OCI-LY3 (cell line): ENCODE measurements around the gene STRBP.

Experiments
- H2AFZ ChIP-seq: fragments of 200-600, 300-600 bp; shearing (Covaris generic); 2 replicates; pipeline ENCODE4 v1.6.0; 2014; ENCODE audit warnings: antibody characterized with exemption, low read depth, low read length
- H3K27ac ChIP-seq: fragments of 200-600, 300-600 bp; sonication (generic); 2 replicates; pipeline ENCODE4 v1.5.1; 2014; ENCODE audit warnings: mild to moderate bottlenecking, low read length, moderate library complexity, mixed read lengths
- H3K27me3 ChIP-seq: fragments of 200-600, 300-600 bp; sonication (generic); 2 replicates; pipeline ENCODE4 v1.6.1; 2014; ENCODE audit warnings: low read depth, low read length, mixed read lengths
- H3K36me3 ChIP-seq: fragments of 200-600, 300-600 bp; sonication (generic); replicated peaks from 2 replicates; pipeline ENCODE3; 2014; ENCODE audit warnings: low read depth, low read length, mixed read lengths
- H3K4me1 ChIP-seq: fragments of 300-600, 200-600 bp; sonication (generic); 2 replicates; pipeline ENCODE4 v1.6.1; 2014; ENCODE audit warnings: low read length, mixed read lengths
- H3K4me2 ChIP-seq: fragments of 200-600, 300-600 bp; sonication (generic); 2 replicates; pipeline ENCODE4 v1.6.1; 2014; ENCODE audit warnings: low read length, mixed read lengths
- H3K4me3 ChIP-seq: fragments of 300-600, 200-600 bp; sonication (generic); 2 replicates; pipeline ENCODE4 v1.5.1; 2014; ENCODE audit warnings: antibody characterized with exemption, mild to moderate bottlenecking, low read length, moderate library complexity
- H3K79me2 ChIP-seq: fragments of 300-600, 200-600 bp; shearing (Covaris generic); 2 replicates; pipeline ENCODE4 v1.6.1; 2014; ENCODE audit warnings: mild to moderate bottlenecking, low read length, mixed read lengths
- H3K9ac ChIP-seq: fragments of 300-600, 200-600 bp; shearing (Covaris generic); 2 replicates; pipeline ENCODE4 v1.6.0; 2014; ENCODE audit warnings: mild to moderate bottlenecking, low read length, moderate library complexity
- H3K9me3 ChIP-seq: fragments of 200-600, 300-600 bp; shearing (Covaris generic); 2 replicates; pipeline ENCODE4 v1.6.1; 2014; ENCODE audit warnings: low read length, mixed read lengths; ENCODE audit not compliant: insufficient read depth
- H4K20me1 ChIP-seq: fragments of 200-600, 300-600 bp; sonication (generic); 2 replicates; pipeline ENCODE4 v1.6.1; 2016; ENCODE audit warnings: low read length, mixed read lengths; ENCODE audit not compliant: insufficient read depth
- CTCF ChIP-seq: fragments of 200-600, 300-600 bp; sonication (generic); IDR thresholded peaks from 2 replicates; pipeline ENCODE4 v1.5.1; 2014; ENCODE audit warnings: antibody characterized with exemption, low read length, low read depth
- EZH2phosphoT487 ChIP-seq: fragments of 200-600 bp; shearing (Covaris generic); IDR thresholded peaks from 2 replicates; pipeline ENCODE4 v1.6.1; 2018; ENCODE audit warnings: antibody characterized with exemption, mixed run types, low read depth

STRBP gene

GRCh38 chr9:123175854-123176629 lies 92.3 kb downstream of the STRBP start:
- TF ChIP-seq CTCF (no peak), EZH2phosphoT487 (no peak)
- no peaks in the 10 kb centered on the region for H3K27me3 ChIP-seq
- no peaks in the 10 kb centered on the region for H3K79me2 ChIP-seq
- H3K4me1 ChIP-seq = peaks cover 23% of the 10 kb centered on the region
- no peaks in the 10 kb centered on the region for H3K9me3 ChIP-seq
- H4K20me1 ChIP-seq = 0 out of 2 replicates have a peak, but pooled peaks cover 3% of the 10 kb centered on the region
- H3K36me3 ChIP-seq = no peaks in the 10 kb centered on the region
- H3K27ac ChIP-seq = no peak overlapping the region
- H3K4me3 ChIP-seq = 0 out of 2 replicates have a peak overlapping the region, but pooled peaks have one; percentile 2
- no peak overlapping the region for H2AFZ ChIP-seq
- H3K9ac ChIP-seq = no peak overlapping the region
- H3K4me2 ChIP-seq = peak overlapping the region; percentile 48

- Histone ChIP-seq H3K9ac (no peak overlapping the region), H3K27me3 (no peaks in the 10 kb centered on the region), H3K9me3 (no peaks in the 10 kb centered on the region), H2AFZ (no peak overlapping the region), H3K4me3 (peak overlapping the region; percentile 7; the same call in 1 of the 2 replicates), H3K4me2 (peak overlapping the region; percentile 59), H3K4me1 (peaks cover 23% of the 10 kb centered on the region), H3K36me3 (no peaks in the 10 kb centered on the region), H3K27ac (peak overlapping the region; percentile 44), H3K79me2 (no peaks in the 10 kb centered on the region), H4K20me1 (0 out of 2 replicates have a peak, but pooled peaks cover 3% of the 10 kb centered on the region)
- TF ChIP-seq CTCF = no peak
- no peak for TF ChIP-seq EZH2phosphoT487
These were observed 93.4 kb downstream of the STRBP start for GRCh38 chr9:123174887-123175518.

GRCh38 chr9:123174079-123174478 lies 94.3 kb downstream of the STRBP start:
- Histone ChIP-seq H3K4me2 (no peak overlapping the region), H3K9me3 (no peaks in the 10 kb centered on the region), H3K9ac (no peak overlapping the region), H3K27me3 (no peaks in the 10 kb centered on the region), H3K4me1 (peaks cover 23% of the 10 kb centered on the region), H2AFZ (no peak overlapping the region), H3K27ac (no peak overlapping the region), H3K4me3 (no peak overlapping the region), H4K20me1 (0 out of 2 replicates have a peak, but pooled peaks cover 3% of the 10 kb centered on the region), H3K79me2 (no peaks in the 10 kb centered on the region), H3K36me3 (no peaks in the 10 kb centered on the region)
- TF ChIP-seq EZH2phosphoT487 (no peak), CTCF (no peak)

GRCh38 chr9:123169926-123170325 lies 98.5 kb downstream of the STRBP start:
- no peaks in the 10 kb centered on the region for H3K9me3 ChIP-seq
- no peak overlapping the region for H3K4me2 ChIP-seq
- H3K9ac ChIP-seq = no peak overlapping the region
- no peak for TF ChIP-seq EZH2phosphoT487
- TF ChIP-seq CTCF = no peak
- H3K4me1 ChIP-seq = peaks cover 8% of the 10 kb centered on the region
- no peak overlapping the region for H2AFZ ChIP-seq
- no peaks in the 10 kb centered on the region for H3K79me2 ChIP-seq
- no peaks in the 10 kb centered on the region for H3K27me3 ChIP-seq
- H3K36me3 ChIP-seq = no peaks in the 10 kb centered on the region
- H3K4me3 ChIP-seq = no peak overlapping the region
- H4K20me1 ChIP-seq = no peaks in the 10 kb centered on the region
- H3K27ac ChIP-seq = no peak overlapping the region
